NCI-H1105 treated with DMSO at 0.1 percent for 48 hours (cell line): ENCODE measurements around the gene CSNK1A1.
"Not testable (repeated sequence)": the region's sequence is repeated elsewhere in the genome, so short reads cannot be mapped to it uniquely, and the experiment has no call there.

Source experiments
- DNase-seq: peaks from one replicate; lab custom pipeline; 2025; lab: John Stamatoyannopoulos, UW

CSNK1A1 gene

DNA sequence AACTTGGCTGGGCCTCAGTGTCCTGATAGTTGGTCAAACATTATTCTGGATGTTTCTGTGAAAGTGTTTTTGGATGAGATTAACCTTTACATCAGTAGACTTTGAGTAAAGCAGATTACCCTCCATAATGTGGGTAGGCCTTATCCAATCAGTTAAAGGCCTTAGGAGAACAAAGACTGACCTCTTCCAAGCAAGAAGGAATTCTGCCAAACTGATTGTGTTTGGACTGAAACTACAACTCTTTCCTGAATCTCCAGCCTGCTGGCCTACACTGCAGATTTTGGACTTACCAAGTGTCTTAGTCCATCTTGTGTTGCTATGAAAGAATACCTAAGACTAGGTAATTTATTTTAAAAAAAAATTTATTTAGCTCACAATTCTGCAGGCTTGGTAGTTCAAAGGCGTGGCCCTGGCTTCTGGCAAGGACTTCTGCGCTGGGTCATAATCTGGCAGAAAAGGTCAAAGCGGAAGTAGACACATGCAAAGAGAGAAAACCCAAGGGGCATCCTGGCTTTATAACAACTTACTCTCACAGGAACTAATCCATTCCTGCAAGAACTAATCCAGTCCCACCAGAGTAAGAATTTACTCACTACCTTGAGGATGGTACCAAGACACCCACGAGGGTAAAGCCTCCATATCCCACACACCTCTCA, 21.5 kb upstream of the CSNK1A1 start:
- DNase-seq, result no peak

DNA sequence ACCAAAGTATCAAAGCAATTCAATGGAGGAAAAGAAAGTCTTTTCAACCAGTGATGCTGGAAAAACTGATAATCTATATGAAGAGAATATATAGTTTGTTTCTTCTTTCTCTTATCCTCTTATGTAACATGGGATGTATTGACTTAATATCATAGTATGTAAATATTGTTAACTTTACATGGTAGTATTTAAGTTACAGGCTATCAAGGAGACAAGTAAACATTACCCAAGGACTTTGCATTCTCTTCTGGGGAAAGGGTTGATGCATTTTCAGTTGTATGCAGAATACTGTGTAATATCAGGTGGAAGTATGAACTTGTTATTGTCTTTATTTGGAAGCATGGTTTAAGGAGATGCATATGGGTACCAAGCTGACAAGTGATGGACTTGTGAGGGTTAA, 20.9 kb upstream of the CSNK1A1 start:
- DNase-seq, result no peak

DNA sequence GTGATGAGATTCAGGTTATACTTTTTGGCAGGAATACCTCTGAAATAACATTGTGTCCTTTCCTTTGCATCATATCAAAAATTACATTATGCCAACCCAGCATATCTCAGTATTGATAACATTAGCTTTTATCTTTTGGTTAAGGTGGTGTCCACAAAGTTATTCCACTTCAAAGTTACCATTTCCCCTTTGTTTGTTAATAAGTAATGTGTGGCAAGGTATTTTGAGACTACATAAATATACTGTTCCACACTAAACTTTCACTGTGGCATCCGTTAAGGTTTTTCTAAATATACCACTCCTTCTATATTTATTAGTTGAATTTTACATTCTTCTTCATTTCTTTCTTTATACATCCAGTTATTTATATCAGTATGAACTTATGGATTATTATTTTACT, 16.0 kb upstream of the CSNK1A1 start:
- DNase-seq, result no peak

DNA sequence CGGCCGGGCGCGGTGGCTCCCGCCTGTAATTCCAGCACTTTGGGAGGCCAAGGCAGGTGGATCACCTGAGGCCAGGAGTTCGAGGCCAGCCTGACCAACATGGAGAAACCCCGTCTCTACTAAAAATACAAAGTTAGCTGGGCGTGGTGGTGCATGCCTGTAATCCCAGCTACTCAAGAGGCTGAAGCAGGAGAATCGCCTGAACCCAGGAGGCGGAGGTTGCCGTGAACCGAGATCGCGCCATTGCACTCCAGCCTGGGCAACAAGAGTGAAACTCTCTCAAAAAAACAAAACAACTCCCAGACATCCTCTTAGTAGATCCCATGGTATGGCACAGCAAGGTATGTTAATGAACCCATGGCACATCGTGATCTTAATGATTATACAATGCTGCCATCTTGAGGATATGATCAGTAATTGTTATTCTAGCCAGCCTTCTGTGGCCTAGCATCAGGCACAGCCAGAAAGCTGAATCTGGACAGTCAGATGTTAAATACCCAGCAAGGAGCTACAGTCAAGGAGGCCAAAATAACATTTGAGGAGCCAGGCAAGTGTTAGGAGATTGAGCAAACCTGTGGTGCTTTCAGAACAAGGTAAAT, 13.4 kb upstream of the CSNK1A1 start:
- peak; percentile 43 for DNase-seq

DNA sequence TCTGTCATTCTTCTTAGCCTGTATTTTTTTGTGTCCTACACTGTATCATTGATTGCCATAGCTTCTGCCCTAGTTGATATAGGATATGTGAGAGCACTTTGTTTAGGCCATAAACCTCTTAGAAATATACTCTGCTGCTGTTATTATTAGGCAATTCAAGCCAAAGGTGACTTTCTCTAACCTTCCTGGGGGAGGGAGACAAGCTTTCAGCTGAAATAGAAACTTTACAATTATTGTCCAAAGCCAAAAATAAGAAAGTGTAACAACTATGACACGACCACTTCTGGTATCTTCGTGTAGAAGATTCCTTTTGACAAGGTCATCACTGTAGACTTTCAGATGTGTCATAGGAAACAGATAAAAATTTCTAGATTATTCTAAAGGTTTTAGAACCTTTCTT, 12.2 kb upstream of the CSNK1A1 start:
- DNase-seq, result no peak

DNA sequence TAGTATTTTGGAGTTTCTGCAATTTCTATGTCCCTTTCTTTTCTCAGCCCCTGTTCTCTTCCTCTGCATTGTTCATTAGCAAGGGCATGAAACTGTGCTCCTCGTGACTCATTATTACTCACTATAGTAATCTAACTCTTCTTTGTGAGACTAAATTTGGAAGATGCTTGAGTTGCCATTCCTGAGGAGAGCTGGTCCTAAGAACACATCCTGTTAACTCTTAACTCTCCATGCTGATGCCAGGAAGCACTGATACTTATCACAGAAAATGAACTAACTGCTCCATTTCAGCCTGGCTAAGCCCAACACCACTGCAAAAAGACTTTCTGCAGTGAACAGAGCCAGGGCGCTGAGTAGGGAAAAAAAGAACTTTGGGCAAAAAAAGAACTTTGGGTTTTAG, 10.6 kb upstream of the CSNK1A1 start:
- no peak for DNase-seq

DNA sequence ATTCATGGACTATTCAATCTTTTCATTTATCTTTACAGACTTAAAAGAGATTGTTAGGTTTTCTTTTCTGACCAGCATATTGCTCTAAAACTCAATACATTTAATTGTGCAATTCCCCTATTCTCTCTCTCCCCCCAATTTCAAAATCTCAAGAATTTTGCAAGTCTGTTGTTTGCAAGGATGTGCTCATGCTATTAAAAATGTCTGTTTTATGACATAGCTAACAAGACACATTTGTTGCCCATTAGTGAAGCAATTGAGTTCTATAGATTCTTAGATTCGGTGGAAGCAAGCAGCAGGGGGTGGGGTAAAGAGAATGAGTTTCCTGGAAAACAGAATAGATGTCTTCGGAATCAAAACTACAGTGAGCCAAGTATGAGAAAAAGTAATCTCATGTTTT, 8.5 kb upstream of the CSNK1A1 start:
- no peak for DNase-seq

DNA sequence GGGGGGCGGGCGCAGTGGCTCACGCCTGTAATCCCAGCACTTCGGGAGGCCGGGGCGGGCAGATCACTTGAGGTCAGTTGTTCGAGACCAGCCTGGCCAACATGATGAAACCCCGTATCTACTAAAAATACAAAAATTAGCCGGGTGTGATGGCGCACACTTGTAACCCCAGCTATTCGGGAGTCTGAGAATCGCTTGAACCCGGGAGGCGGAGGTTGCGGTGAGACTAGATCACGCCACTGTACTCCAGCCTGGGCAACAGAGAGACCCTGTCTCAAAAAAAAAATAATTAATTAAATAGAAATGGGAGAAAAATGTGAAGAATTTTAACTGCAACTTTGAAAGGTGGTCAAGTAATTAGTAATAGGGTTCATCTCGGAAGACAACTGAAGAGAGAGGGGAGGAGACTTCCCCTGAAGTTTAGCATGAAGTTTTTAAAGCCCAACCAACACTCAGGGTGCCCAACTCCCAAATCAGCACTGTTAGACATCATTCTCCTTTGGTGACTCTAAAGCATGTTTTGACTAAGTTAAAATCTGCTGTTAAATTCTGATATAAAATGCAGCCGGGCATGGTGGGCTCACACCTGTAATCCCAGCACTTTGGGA, 1.4 kb upstream of the CSNK1A1 start:
- DNase-seq, result no peak

DNA sequence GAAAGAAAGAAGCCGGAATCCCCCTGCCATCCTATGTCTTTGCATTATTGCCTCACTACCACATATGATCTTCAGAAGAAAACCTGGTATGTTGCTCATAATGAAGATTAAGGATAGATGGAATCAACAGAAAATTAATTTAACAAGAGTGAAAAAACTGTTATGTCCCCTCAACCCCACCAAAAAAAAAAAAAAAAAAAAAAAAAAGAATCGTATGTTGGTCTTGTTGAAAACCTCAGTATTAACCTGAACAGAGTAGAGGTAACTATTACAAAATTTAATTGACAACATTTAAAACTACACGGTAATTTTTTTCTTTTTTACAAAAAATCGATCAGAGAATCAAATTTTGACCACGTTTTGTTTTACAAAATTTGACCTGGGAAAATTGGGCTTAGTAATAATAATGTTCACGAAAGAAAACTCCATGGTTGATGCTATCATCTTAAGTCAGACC, 827 bp upstream of the CSNK1A1 start:
- DNase-seq, result no peak

DNA sequence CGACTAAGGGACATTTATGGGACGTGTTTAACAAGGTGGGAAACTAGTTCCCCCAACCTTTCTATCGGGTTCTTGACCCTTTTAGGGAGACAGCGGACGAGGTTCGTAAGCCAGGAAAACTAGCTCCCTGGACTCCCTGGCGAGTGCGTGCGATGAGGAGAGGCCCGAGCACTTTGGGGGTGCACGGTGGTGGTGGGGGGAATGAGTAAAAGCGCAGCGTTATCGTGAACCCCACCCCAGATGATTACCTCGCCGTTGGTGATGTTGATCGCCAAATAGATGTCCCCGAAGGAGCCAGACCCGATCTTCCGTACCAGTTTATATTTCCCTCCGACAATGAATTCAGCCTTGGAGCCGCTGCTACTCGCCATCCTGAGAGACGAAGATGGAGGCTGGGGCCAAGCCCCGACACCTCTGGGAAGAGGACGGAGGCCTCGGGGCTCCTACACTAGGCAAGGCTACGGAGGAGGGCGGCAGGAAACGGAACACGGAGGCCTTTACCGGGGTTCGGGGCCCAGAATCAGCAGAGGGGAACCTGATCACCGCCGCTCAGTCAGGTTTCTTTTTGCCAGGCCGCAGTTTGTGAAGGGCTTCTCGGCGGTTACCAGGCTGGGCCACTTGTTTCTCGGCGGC, 529 bp downstream of the CSNK1A1 start:
- no peak for DNase-seq

DNA sequence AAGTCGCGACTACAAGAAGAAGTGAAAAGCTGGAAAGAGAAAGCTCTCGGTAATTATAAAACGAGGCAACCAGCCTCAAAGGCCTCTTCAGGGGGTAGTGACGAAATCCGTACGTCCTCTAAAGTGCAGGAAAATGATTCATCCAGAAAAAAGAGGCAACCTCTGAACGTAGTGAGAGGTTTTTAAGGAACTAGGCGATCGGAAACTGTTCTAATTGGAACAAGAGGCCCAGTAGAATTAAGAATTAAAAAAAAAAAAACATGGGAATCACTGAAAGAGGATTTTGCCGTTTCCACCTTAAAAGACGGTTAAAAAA, 1.0 kb downstream of the CSNK1A1 start:
- DNase-seq, result no peak

DNA sequence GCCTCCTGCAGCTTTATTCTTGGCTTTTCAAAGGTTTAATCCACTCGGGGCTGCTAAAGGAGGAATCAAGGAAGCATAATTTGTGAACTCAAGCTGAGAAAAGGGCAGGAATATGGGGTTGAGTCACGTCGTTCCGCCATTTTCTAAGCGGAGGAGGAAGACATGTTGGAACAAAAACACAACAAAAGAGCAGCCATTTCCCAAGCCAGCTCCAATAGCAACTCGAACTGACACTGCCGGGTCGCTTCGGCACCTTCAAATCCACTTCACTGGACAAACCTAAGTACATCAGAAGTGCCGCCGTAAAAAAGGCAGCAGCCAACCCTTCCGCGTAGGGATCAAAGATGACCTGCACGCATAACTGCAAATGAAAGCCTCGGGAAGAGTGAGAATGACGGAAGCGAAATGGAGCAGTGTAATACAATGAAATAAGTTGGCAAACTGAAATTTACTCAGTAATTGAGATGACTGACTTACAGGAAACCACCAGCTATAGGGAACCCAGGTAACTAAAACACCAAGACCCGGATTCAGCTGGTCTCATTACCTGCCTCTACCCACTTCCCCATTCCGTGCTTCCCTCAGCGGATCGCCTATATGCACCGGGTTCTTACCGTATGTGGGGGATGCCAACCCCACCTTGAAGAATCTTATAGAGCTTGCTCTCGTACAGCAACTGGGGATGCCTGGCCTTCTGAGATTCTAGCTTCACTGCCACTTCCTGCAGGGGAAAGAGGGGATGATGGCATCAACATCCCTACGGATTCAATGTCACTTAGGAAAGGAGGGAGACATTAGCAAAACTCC, 1.6 kb downstream of the CSNK1A1 start:
- peak; percentile 55 for DNase-seq

DNA sequence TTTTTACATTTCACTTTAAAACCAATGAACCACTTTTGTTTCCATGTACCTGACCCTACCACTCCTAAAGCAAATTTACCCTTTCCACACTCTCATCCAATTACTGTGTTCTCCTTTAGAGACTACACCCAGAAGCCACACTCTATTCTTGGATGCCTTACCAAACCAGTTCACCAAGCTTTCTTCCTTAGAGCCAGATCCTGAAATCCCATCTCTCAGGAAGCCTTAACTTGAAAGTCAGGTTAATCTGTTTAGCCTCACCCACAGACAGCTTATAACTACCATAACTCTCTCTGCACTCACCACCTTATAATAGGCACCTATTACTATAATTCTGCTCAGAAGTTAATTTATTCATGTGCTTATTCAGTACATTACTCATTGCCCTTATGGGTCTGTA, 4.3 kb downstream of the CSNK1A1 start:
- no peak for DNase-seq

DNA sequence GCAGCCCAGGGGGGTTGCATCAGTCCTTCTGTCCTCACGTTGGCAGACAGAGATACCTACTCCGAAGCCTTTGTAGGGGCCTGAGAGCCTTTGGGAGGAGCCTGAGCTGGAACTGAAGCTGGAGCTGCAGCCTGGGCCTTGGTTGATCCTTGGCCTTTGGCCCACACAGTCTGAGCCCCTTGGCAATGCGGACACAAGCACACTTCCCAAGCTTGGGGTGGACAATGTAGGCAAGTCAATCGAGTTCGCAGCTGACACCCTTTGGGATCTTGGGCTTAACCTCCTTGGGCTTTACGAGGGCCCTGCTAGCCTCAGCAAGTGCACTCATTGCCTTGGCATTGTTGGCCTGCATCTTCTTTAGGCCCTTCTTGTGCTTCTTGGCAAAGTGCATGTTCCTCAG, 5.9 kb downstream of the CSNK1A1 start:
- no peak for DNase-seq

DNA sequence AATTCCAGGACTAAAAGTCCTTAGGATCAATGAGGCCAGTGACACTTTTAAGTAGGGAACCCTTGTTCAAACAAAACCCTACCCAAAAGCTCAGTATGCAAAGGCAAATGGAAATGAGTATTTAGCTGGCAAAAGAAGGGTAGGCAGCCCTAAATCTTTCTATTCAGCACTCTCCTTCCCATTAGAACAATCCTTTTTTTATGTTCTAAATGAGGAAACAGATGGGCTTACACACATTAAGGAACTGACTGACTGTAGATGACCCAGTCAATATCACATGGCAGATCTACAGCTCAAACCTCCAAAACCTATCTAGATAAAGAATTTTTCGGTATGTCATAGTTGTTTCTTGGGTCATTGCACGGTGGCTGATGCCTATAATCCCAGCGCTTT, 7.2 kb downstream of the CSNK1A1 start:
- DNase-seq, result no peak

DNA sequence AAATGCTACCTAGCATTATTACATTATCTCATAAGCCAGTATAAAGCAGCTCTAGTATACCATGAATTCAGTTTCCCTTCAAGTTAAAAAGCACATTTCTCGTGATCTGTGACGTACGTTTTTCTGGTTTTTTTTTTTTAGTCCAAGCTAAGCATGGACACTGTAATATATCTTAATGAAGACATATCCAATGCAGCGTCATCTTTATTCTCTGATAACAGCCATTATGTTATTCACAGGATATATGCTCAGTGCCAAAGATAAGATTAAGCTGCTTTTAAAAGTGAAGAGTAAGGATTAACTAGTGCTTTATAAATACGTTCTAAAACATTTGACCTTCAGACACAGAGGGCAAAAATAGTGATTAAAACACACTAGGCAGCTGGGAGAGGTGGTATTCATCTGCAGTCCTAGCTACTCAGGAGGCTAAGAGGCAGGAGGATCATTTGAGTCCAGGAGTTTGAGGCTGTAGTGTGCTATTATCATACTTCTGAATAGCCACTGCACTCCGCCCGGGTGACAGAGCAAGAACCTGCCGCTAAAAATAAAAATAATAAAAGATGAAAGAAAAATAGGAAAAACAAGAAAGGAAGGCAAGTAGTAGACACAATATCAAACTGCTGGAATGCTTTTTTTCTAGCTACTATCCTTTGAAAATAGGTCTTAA, 7.7 kb downstream of the CSNK1A1 start:
- no peak for DNase-seq

DNA sequence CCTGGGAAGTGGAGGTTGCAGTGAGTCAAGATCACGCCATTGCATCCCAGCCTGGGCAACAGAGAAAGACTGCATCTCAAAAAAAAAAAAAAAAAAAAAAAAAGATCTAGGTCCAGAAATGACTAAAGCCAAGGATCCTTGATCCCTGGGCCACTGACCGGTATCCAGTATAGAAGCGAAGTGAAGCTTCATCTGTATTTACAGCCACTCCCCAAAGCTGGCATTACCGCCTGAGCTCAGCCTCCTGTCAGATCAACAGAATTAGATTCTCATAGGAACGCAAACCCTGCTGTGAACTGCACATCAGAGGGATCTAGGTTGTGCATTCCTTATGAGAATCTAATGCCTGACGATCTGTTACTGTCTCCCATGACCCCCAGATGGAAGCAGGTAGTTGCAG, 9.3 kb downstream of the CSNK1A1 start:
- DNase-seq, result no peak

DNA sequence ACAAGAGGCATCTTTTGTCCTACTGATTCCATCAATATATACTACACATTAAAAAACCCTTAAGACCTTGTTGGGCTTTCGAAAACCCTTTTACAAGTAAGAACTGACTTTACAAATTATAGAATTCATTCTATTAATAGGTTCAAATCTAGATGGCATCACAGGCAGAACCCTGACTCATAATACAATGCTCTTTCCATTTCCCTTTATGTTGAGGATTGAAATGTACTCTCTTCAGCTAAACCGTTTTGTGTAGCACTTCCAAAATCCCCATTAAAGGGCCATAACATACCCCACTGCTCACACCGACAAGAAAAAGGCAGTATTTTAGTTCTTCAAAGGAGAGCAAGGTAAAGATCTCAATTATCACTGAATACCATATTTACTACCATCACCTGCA, 11.2 kb downstream of the CSNK1A1 start:
- DNase-seq, result no peak

DNA sequence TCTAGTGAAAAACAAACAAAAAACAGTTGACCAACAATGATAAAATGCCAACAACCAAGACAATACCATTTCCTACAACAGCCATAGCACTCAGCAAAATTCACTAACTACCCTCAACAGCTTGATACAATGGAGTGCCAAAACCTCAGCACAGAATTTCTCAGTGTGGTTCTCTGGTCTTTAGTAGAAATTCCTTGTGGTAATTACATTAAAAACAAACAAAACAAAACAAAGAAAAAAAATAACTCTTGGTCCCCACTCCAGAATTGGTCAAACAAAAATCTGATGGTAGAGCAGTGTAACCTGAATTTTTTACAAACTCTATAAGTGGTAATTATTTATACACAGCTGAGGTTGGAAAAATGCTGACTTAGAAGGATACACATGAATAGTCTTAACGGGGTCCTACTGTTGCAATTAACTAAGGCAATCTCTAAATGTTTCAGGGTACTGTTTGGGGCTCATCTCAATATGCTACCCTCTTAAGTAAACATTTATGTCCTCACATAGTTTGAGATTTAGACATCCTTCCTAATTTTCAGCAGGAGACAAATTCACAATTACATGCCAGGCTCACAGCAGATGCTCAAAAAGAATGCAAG, 13.8 kb downstream of the CSNK1A1 start:
- no peak for DNase-seq

DNA sequence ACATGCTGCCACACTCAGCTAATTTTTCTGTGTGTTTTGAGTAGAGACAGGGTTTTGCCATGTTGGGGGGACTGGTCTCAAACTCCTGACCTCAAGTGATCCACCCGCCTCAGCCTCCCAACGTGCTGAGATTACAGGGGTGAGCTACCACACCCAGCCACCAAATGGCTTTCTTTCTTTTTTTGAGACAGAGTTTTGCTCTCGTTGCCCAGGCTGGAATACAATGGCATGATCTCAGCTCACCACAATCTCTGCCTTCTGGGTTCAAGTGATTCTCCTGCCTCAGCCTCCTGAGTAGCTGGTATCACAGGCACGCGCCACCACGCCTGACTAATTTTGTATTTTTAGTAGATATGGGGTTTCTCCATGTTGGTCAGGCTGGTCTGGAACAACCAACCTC, 15.5 kb downstream of the CSNK1A1 start:
- not testable (repeated sequence) for DNase-seq

DNA sequence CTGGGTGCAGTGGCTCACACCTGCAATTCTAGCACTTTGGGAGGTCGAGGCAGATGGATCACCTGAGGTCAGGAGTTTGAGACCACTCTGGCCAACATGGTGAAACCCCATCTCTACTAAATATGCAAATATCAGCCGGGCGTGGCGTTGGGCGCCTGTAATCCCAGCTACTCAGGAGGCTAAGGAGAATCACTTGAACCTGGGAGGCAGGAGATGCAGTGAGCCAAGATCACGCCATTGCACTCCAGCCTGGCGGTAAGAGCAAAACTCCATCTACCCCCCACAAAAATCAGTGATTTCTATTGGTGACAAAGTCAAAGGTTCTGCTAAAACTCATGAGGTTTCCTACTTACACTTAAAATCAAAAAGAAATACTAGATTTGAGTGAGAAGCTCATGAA, 18.8 kb downstream of the CSNK1A1 start:
- DNase-seq, result no peak

DNA sequence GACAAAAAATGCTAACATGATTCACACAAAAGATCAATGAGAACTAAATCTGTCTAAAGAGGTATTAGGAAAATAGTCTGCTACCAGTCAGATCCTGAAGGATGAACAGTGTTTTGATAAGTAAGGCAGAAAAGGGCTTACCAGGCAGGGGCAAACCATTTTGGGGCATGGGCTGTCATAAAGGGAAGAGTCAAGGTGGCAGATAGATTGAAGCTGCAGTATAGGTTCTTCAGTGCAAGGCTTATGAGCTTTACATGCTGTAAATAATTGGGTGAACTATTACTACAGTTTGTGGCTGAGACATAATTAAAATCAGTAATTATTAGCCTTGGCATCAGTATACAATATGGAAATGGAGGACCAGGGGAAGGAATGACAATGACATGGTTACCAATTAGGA, 21.8 kb downstream of the CSNK1A1 start:
- DNase-seq, result no peak
